Neuron (in vitro differentiated cells): ENCODE results near the gene CDC42BPA.

Experiments used
- H2AFZ ChIP-seq: one replicate; pipeline ENCODE4 v1.6.1; 2013; ENCODE audit warnings: low read depth, mild to moderate bottlenecking, inconsistent platforms, low read length, moderate library complexity
- H3K27me3 ChIP-seq: one replicate; pipeline ENCODE4 v1.6.1; 2013; ENCODE audit warnings: low read length; ENCODE audit not compliant: insufficient read depth
- H3K36me3 ChIP-seq: one replicate; pipeline ENCODE4 v1.6.1; 2013; ENCODE audit warnings: low read length; ENCODE audit not compliant: insufficient read depth
- H3K4me1 ChIP-seq: one replicate; pipeline ENCODE4 v1.6.1; 2013; ENCODE audit warnings: low read length; ENCODE audit not compliant: insufficient read depth
- H3K4me3 ChIP-seq: 2 replicates; pipeline ENCODE4 v1.5.1; 2013; ENCODE audit warnings: mild to moderate bottlenecking, low read length, moderate library complexity
- H3K9me3 ChIP-seq: one replicate; pipeline ENCODE4 v1.6.1; 2013; ENCODE audit warnings: low read length

Gene CDC42BPA

DNA sequence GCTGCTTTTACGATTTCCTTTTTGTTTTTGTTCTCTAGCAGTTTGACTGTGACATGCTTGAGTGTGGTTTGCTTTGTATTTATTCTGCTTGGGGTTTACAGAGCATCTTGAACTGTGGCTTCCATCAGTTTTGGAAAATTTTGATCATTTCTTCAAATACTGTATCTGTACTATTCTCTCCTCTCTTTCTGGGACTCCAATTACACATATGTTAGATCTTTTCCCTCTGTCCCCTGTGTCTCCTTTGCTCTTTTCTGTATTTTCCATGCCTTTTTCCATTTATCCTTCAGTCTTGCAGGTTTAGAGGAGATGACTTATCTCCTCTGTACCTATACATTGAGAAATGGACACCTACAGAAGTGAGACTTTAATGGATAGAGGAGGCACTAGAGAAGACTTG, 346.5 kb downstream of the CDC42BPA start:
- Histone ChIP-seq H2AFZ (no peak overlapping the region), H3K36me3 (no peaks in the 10 kb centered on the region), H3K27me3 (no peaks in the 10 kb centered on the region), H3K4me1 (peaks cover 30% of the 10 kb centered on the region), H3K4me3 (no peak overlapping the region), H3K9me3 (peaks cover 7% of the 10 kb centered on the region)

- no peaks in the 10 kb centered on the region for H3K27me3 ChIP-seq
- no peak overlapping the region for H3K4me3 ChIP-seq
- peaks cover 4% of the 10 kb centered on the region for H3K36me3 ChIP-seq
- H3K9me3 ChIP-seq = peaks cover 7% of the 10 kb centered on the region
- no peak overlapping the region for H2AFZ ChIP-seq
- no peaks in the 10 kb centered on the region for H3K4me1 ChIP-seq
These were observed 350.6 kb downstream of the CDC42BPA start for GRCh38 chr1:226967665-226968064.

DNA sequence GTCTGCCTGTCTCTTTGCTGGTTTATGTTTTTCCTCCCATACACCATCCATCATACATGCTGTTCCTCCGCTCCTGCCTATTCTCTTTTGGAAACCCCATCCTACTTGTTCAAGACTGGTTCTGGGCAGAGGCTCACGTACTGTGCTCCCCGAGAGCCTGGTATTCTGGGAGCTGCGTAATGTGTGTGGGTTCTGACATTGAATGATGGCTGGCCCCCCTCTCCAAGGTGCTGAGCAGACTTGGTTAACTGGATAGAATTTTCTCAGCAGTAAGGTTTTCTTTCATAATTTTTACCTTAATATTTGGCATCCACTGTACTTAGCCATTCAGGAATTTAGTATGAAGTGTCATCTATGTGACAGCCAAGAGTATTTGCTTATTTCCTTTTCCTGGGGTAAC, 351.6 kb downstream of the CDC42BPA start:
- H3K27me3 ChIP-seq = no peaks in the 10 kb centered on the region
- H3K4me1 ChIP-seq = no peaks in the 10 kb centered on the region
- H2AFZ ChIP-seq = no peak overlapping the region
- H3K36me3 ChIP-seq = peaks cover 4% of the 10 kb centered on the region
- H3K4me3 ChIP-seq = no peak overlapping the region
- peaks cover 3% of the 10 kb centered on the region for H3K9me3 ChIP-seq

DNA sequence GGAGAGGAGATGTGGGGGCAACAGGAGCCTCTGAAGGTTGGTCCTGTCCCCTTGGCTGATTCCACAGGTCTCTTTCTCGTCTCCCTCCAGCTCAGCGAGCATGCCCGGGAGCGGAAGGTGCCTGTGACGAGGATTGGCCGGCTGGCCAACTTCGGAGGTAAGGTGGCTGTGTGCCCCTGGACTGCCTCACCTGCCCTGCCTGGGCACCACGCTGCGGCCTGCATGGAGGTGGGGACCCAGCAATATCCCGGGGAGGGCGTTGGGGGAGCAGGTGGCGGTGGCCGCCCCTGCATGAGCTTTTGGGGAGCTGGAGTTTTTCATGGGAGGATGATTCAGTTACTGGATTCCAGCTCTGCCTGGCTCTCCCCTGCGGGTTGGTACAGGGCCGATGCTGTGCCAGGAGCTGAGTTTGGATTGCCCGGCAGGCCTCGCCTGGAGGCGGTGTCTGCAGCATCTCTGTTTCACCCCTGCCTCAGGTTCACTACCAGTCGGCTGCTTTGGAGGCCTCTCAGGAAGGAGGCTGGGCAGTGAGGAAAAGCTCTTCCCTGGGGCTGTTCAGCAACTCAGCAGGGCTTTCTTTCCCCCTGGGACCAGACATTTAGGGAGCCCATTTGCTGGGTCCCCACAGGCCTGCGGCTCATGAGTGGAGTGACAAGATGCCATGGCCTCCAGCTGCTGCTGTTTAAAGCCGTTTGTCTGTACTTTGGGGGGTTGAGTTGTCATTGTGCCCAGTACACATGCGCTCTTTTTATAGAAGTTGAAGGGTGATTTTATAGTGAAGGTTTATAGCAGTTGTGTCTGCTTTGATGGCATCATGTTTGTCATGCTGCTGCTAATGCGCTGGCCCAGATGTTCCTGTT, 352.5 kb downstream of the CDC42BPA start:
- no peak overlapping the region for H3K4me3 ChIP-seq
- H3K4me1 ChIP-seq = no peaks in the 10 kb centered on the region
- H3K9me3 ChIP-seq = peaks cover 2% of the 10 kb centered on the region
- no peaks in the 10 kb centered on the region for H3K27me3 ChIP-seq
- H3K36me3 ChIP-seq = peaks cover 4% of the 10 kb centered on the region
- no peak overlapping the region for H2AFZ ChIP-seq

- H2AFZ ChIP-seq = no peak overlapping the region
- H3K4me3 ChIP-seq = no peak overlapping the region
- no peaks in the 10 kb centered on the region for H3K9me3 ChIP-seq
- no peaks in the 10 kb centered on the region for H3K27me3 ChIP-seq
- peaks cover 4% of the 10 kb centered on the region for H3K36me3 ChIP-seq
- no peaks in the 10 kb centered on the region for H3K4me1 ChIP-seq
These were observed 353.4 kb downstream of the CDC42BPA start for GRCh38 chr1:226964611-226965486.

DNA sequence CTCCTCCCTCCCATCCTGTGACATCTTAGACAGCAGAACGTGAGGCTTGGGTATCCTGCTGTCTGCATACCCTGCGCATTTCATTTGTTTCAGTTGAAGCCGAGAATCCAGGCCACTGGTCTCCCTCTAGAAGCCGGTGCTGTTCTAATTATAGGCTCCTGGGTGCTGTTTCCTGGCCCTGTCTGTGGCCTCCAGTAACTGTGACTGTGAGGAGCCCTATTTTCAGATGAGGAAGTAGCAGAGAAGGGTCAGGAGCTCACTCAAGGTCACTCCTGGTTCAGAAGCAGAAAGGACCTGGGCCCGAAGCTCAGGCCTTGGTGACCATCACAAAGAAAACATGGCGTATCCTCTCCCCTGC, 354.2 kb downstream of the CDC42BPA start:
- no peaks in the 10 kb centered on the region for H3K4me1 ChIP-seq

DNA sequence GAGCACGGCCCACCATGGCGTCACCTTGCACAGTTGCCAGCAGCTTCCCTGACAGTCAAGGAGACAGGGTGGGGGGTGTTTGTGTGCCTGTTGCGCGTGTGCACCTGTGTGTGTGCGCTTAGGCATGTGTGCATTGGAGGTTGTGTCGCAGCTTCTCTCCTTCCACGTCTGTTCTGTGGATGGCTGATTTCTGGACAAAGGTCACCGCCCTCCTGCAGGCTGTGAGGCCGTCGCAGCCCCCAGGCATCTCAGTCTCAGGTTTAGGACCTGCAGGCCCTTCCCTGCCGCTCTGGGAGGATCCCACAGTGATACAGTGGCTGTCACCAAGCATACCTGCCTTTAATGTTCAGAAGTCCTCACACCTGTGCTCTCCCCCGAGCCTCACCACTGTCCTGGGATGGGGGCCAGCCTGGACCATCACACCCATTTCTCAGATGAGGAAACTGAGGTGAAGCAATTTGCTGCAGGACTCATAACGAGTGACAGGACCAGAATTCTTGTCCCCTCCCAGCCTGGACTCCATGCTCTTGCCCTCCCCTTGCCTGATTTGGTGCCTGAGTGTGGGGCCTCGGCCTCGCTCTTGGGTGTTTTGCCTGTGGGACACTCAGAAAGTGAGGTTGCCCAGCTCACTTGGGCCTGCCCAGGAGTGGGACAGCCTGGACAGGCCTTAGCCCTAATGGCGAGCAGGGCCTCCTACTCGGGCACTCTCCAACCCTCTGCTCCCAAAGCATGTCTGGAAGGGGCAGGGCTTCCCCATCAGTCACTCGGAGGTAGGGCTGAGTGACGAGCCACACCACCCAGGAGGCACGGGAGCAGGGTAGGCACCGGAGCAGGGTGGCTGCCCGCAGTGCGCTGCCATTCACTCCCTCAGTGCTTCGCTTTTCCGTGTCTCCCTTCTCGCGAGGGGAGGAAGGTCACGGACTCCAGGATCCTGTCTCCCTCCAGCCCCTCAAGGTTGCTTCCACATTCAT, 355.6 kb downstream of the CDC42BPA start:
- Histone ChIP-seq H3K27me3 (no peaks in the 10 kb centered on the region), H3K9me3 (no peaks in the 10 kb centered on the region), H2AFZ (no peak overlapping the region), H3K4me3 (no peak overlapping the region), H3K36me3 (peaks cover 4% of the 10 kb centered on the region), H3K4me1 (no peaks in the 10 kb centered on the region)

More for the DNA sequence above, 354.2 kb downstream of the CDC42BPA start:
- no peaks in the 10 kb centered on the region for H3K9me3 ChIP-seq
- no peak overlapping the region for H3K4me3 ChIP-seq
- peaks cover 4% of the 10 kb centered on the region for H3K36me3 ChIP-seq
- H2AFZ ChIP-seq = no peak overlapping the region
- no peaks in the 10 kb centered on the region for H3K27me3 ChIP-seq

- Histone ChIP-seq H3K4me3 (no peak overlapping the region), H2AFZ (no peak overlapping the region), H3K27me3 (no peaks in the 10 kb centered on the region), H3K4me1 (no peaks in the 10 kb centered on the region), H3K9me3 (no peaks in the 10 kb centered on the region), H3K36me3 (peaks cover 4% of the 10 kb centered on the region)
These were observed 357.1 kb downstream of the CDC42BPA start for GRCh38 chr1:226960944-226961765.

DNA sequence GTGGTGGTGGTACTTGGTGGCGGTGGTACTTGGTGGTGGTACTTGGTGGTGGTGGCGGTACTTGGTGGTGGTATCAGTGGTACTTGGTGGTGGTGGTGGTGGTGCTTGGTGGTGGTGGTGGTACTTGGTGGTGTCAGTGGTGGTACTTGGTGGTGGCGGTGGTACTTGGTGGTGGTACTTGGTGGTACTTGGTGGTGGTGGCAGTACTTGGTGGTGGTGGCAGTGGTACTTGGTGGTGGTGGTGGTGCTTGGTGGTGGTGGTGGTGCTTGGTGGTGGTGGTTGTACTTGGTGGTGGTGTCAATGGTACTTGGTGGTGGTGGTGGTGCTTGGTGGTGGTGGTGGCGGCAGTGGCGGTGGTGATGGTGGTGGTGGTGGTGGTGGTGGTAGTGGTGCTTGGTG, 358.0 kb downstream of the CDC42BPA start:
- Histone ChIP-seq H3K4me3 (no peak overlapping the region), H3K4me1 (no peaks in the 10 kb centered on the region), H3K36me3 (peaks cover under 1% of the 10 kb centered on the region), H3K9me3 (no peaks in the 10 kb centered on the region), H3K27me3 (no peaks in the 10 kb centered on the region), H2AFZ (no peak overlapping the region)

GRCh38 chr1:226958300-226958699, 360.0 kb downstream of the CDC42BPA start:
- peaks cover 7% of the 10 kb centered on the region for H3K9me3 ChIP-seq
- H2AFZ ChIP-seq = no peak overlapping the region
- no peak overlapping the region for H3K4me3 ChIP-seq
- peaks cover 14% of the 10 kb centered on the region for H3K4me1 ChIP-seq
- no peaks in the 10 kb centered on the region for H3K27me3 ChIP-seq
- H3K36me3 ChIP-seq = no peaks in the 10 kb centered on the region

GRCh38 chr1:226957714-226958113, 360.6 kb downstream of the CDC42BPA start:
- Histone ChIP-seq H3K36me3 (no peaks in the 10 kb centered on the region), H3K4me3 (no peak overlapping the region), H3K27me3 (no peaks in the 10 kb centered on the region), H2AFZ (no peak overlapping the region), H3K4me1 (peaks cover 14% of the 10 kb centered on the region), H3K9me3 (peaks cover 7% of the 10 kb centered on the region)
